Frontal cortex (tissue), 4 donors: ENCODE results near the gene HMX2. TPM values are rescaled to one million over a fixed set of nuclear protein-coding genes. Genes with fewer than 3 reads are reported as not detected.
"Not testable (repeated sequence)": the region's sequence is repeated elsewhere in the genome, so short reads cannot be mapped to it uniquely, and the experiment has no call there.

ENCODE experiments used
- DNase-seq, 2 donors: peaks; one replicate each; pipeline ENCODE4 v3.0.0; 2012; ENCODE audit warnings: low spot score in 2 of 2
- FAIRE-seq: peaks from 2 replicates; lab custom pipeline; 2012; peaks lifted over from hg19 to GRCh38; lab: Jason Lieb, UNC
- total RNA-seq: library from RNA; depleted of rRNA; stranded (reverse); fragments of >200 nt; gene quantifications from one replicate; pipeline ENCODE4 v1.2.3, GENCODE V29; 2014
- donor health status: control.
- donor health status: control.
- donor health status: control.

The HMX2 gene
- total RNA-seq, 1 donor from 2014 or later = not detected

- not testable (repeated sequence) for FAIRE-seq, DNase-seq
These were observed 30.5 kb downstream of the HMX2 start for GRCh38 chr10:123178390-123178789.

GRCh38 chr10:123180101-123181090 is 32.5 kb downstream of the HMX2 start:
- DNase-seq (no peak), FAIRE-seq (no peak)

GRCh38 chr10:123183724-123184123 is 35.8 kb downstream of the HMX2 start:
- FAIRE-seq = no peak
- no peak for DNase-seq

- DNase-seq (no peak), FAIRE-seq (no peak)
These were observed 39.8 kb downstream of the HMX2 start for GRCh38 chr10:123187781-123188180.

GRCh38 chr10:123191886-123192285 is 44.0 kb downstream of the HMX2 start:
- no peak for DNase-seq
- no peak for FAIRE-seq

GRCh38 chr10:123194056-123194455 is 46.1 kb downstream of the HMX2 start:
- FAIRE-seq (no peak), DNase-seq (no peak)

Other genes starting within 250 kb of the HMX2 start
- gene FAM24A, start 237.5 kb upstream of the HMX2 start, total RNA-seq = not detected
- 34.6 TPM for gene C10orf88, start 193.9 kb upstream of the HMX2 start, total RNA-seq
- 9.8 TPM for gene PSTK, start 167.7 kb upstream of the HMX2 start, total RNA-seq
- 9.8 TPM for gene IKZF5, start 139.3 kb upstream of the HMX2 start, total RNA-seq
- gene ACADSB, start 139.1 kb upstream of the HMX2 start, total RNA-seq = 14.3 TPM
- gene HMX3, start 12.2 kb upstream of the HMX2 start, total RNA-seq = not detected
- gene BUB3, start 6.3 kb downstream of the HMX2 start, total RNA-seq = 90.1 TPM